ENCODE measurements around the gene ASPSCR1. TPM values are rescaled to one million over a fixed set of nuclear protein-coding genes. Genes with fewer than 3 reads are reported as not detected.

The ASPSCR1 gene
- total and polyA plus RNA-seq, 2 of the 13 experiments (the other 11 are each of a cell fraction or from before 2014, with no cell fraction given): 274 to 314 TPM

GRCh38 chr17:82065638-82066303 is 88.3 kb downstream of the ASPSCR1 start, which contains the start of gene DUS1L (continued):
- TF ChIP-seq SMYD3 (CRISPR knock-in tag; IDR thresholded peaks at IDR 0.05) (0 out of 2 replicates have a peak, but pooled peaks have one; percentile 32), CCAR2 (optimal IDR thresholded peaks at IDR 0.05; ENCODE audit: low read depth, low read length) (peak; percentile 73), RNF2 (conservative IDR thresholded peaks at IDR 0.05; ENCODE audit: low read depth) (0 out of 2 replicates have a peak, but pooled peaks have one; percentile 55), ZNF782 (CRISPR knock-in tag; IDR thresholded peaks at IDR 0.05; ENCODE audit: borderline replicate concordance) (peak; percentile 53; the same call in 1 of the 2 replicates), ZNF660 (CRISPR knock-in tag; IDR thresholded peaks at IDR 0.05; ENCODE audit: borderline replicate concordance, low read depth) (no peak), ZBTB42 (CRISPR knock-in tag; IDR thresholded peaks at IDR 0.05) (0 out of 2 replicates have a peak, but pooled peaks have one; percentile 73), ISL2 (CRISPR knock-in tag; IDR thresholded peaks at IDR 0.05) (peak; percentile 70), ZFP62 (CRISPR knock-in tag; IDR thresholded peaks at IDR 0.05) (peak; percentile 69; the same call in 1 of the 2 replicates), POGZ (CRISPR knock-in tag; IDR thresholded peaks at IDR 0.05) (peak; percentile 94), ZNF24 (IDR thresholded peaks at IDR 0.05) (no peak), PHB2 (IDR thresholded peaks at IDR 0.05; ENCODE audit: partially characterized antibody) (no peak), ZBTB40 (IDR thresholded peaks at IDR 0.05) (peak; percentile 82), ZBTB40 (CRISPR knock-in tag; IDR thresholded peaks at IDR 0.05) (peak; percentile 90), STAG1 (CRISPR knock-in tag; IDR thresholded peaks at IDR 0.05) (peak; percentile 23; the same call in 1 of the 2 replicates), ZBTB8A (CRISPR knock-in tag; IDR thresholded peaks at IDR 0.05; ENCODE audit: borderline replicate concordance, low read depth) (no peak), ISX (CRISPR knock-in tag; conservative IDR thresholded peaks at IDR 0.05) (no peak), ZNF570 (CRISPR knock-in tag; IDR thresholded peaks at IDR 0.05; ENCODE audit: borderline replicate concordance) (no peak), ZNF430 (CRISPR knock-in tag; IDR thresholded peaks at IDR 0.05) (peak; percentile 79; the same call in 1 of the 2 replicates), SRSF9 (IDR thresholded peaks at IDR 0.05; ENCODE audit: borderline replicate concordance, insufficient read depth, low read depth, low read length, poor library complexity, severe bottlenecking) (no peak), ZNF615 (CRISPR knock-in tag; IDR thresholded peaks at IDR 0.05; ENCODE audit: borderline replicate concordance) (0 out of 2 replicates have a peak, but pooled peaks have one; percentile 37)
- TF ChIP-seq, protein P1, sequence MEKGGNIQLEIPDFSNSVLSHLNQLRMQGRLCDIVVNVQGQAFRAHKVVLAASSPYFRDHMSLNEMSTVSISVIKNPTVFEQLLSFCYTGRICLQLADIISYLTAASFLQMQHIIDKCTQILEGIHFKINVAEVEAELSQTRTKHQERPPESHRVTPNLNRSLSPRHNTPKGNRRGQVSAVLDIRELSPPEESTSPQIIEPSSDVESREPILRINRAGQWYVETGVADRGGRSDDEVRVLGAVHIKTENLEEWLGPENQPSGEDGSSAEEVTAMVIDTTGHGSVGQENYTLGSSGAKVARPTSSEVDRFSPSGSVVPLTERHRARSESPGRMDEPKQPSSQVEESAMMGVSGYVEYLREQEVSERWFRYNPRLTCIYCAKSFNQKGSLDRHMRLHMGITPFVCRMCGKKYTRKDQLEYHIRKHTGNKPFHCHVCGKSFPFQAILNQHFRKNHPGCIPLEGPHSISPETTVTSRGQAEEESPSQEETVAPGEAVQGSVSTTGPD (CRISPR knock-in tag; IDR thresholded peaks at IDR 0.05): no peak
